ENCODE results near the gene MCEE.
"Not testable (repeated sequence)": the region's sequence is repeated elsewhere in the genome, so short reads cannot be mapped to it uniquely, and the experiment has no call there.

Gene MCEE

GRCh38 chr2:71130152-71130904 lies at the start of gene MCEE, which contains the start of gene MPHOSPH10:
Gene MCEE (minus strand): TSS chr2:71130229. CDS start chr2:71130219, 10 bp downstream.
Gene MPHOSPH10 (plus strand): TSS chr2:71130634. CDS start chr2:71130666, 32 bp downstream.
- peak; percentile 76 to 77 for DNase-seq (ENCODE audit: low read depth in 2 of 2)

GRCh38 chr2:71178836-71179235 lies 48.8 kb upstream of the MCEE start:
- not testable (repeated sequence) for DNase-seq (ENCODE audit: low read depth in 2 of 2)

GRCh38 chr2:71174207-71174606 lies 44.2 kb upstream of the MCEE start:
- DNase-seq (ENCODE audit: low read depth in 2 of 2) = no peak

GRCh38 chr2:71173096-71173495 lies 43.1 kb upstream of the MCEE start:
- no peak for DNase-seq (ENCODE audit: low read depth in 2 of 2)

- no peak for DNase-seq (ENCODE audit: low read depth in 2 of 2)
These were observed 36.8 kb upstream of the MCEE start for GRCh38 chr2:71166812-71167211.

- peak in 1 of 2 experiments; percentile 4 for DNase-seq (ENCODE audit: low read depth in 2 of 2)
These were observed 27.2 kb upstream of the MCEE start for GRCh38 chr2:71157124-71157793.

- peak; percentile 28 to 34 for DNase-seq (ENCODE audit: low read depth in 2 of 2)
These were observed 26.5 kb upstream of the MCEE start for GRCh38 chr2:71156573-71156972.

- DNase-seq (ENCODE audit: low read depth in 2 of 2) = no peak
These were observed 25.8 kb upstream of the MCEE start for GRCh38 chr2:71155846-71156245.

GRCh38 chr2:71154798-71155197 lies 24.8 kb upstream of the MCEE start:
- no peak for DNase-seq (ENCODE audit: low read depth in 2 of 2)

GRCh38 chr2:71154279-71154678 lies 24.2 kb upstream of the MCEE start:
- no peak for DNase-seq (ENCODE audit: low read depth in 2 of 2)

GRCh38 chr2:71153585-71154224 lies 23.7 kb upstream of the MCEE start:
- DNase-seq (ENCODE audit: low read depth in 2 of 2) = no peak

GRCh38 chr2:71151620-71152019 lies 21.6 kb upstream of the MCEE start:
- DNase-seq (ENCODE audit: low read depth in 2 of 2) = no peak

- DNase-seq (ENCODE audit: low read depth in 2 of 2) = no peak
These were observed 20.2 kb upstream of the MCEE start for GRCh38 chr2:71150082-71150816.

- no peak for DNase-seq (ENCODE audit: low read depth in 2 of 2)
These were observed 18.6 kb upstream of the MCEE start for GRCh38 chr2:71148506-71149063.

- no peak for DNase-seq (ENCODE audit: low read depth in 2 of 2)
These were observed 13.8 kb upstream of the MCEE start for GRCh38 chr2:71143782-71144181.

- no peak for DNase-seq (ENCODE audit: low read depth in 2 of 2)
These were observed 6.1 kb upstream of the MCEE start for GRCh38 chr2:71136174-71136573.

GRCh38 chr2:71133603-71134002 lies 3.6 kb upstream of the MCEE start:
- DNase-seq (ENCODE audit: low read depth in 2 of 2) = no peak

GRCh38 chr2:71131387-71132166 lies 1.5 kb upstream of the MCEE start:
- DNase-seq (ENCODE audit: low read depth in 2 of 2) = not testable (repeated sequence)

- no peak for DNase-seq (ENCODE audit: low read depth in 2 of 2)
These were observed 846 bp upstream of the MCEE start for GRCh38 chr2:71130905-71131244.

- peak in 1 of 2 experiments; percentile 17 for DNase-seq (ENCODE audit: low read depth in 2 of 2)
These were observed 202 bp downstream of the MCEE start for GRCh38 chr2:71129902-71130151.
